ENCODE data around the gene LAMB4. TPM values are rescaled to one million over a fixed set of nuclear protein-coding genes. Genes with fewer than 3 reads are reported as not detected.

LAMB4 gene
- total and polyA plus RNA-seq, 2 of the 8 experiments (the other 6 are each of a cell fraction or from before 2014, with no cell fraction given) = not detected

DNA sequence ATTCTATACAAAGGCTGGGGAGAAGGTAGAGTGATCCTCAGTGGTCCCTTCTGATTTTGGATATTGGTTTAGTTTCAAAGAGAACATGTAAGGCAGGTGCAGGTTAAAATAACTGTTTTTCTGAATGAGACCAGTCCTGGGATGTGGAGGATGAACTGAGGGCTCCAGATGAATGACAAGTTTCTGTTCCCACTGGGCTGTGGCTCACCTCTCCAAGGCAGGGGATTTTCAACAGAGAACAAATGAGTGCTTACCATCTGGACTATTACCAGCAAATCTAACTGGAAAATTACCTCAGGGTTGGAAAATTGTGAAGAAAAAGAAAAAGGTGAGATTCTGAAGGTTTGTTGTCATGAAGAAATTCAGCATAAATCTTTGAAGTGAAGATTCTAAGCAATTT, 8.0 kb downstream of the LAMB4 start:
- H2BK12ac ChIP-seq (ENCODE audit: low read depth, low read length) = no peak overlapping the region
- POLR2A ChIA-PET (ENCODE audit: partially characterized antibody) = no interaction called here
- H3K4me3 ChIP-seq (ENCODE audit: extremely low read depth in 1 of 4, insufficient read depth in 2 of 4, low read depth in 3 of 4, low read length in 4 of 4) = no peak overlapping the region
- no peak overlapping the region for H2AFZ ChIP-seq (ENCODE audit: low read length)
- FAIRE-seq = no peak
- H2AK5ac ChIP-seq (ENCODE audit: low read depth, low read length) = no peak overlapping the region
- H3K27me3 ChIP-seq (replicated peaks in 1 of 4; ENCODE audit: control insufficient read depth in 3 of 4, extremely low read depth in 1 of 4, insufficient read depth in 3 of 4, low read length in 3 of 4) = no peaks in the 10 kb centered on the region
- no peak overlapping the region for H3K4me2 ChIP-seq (ENCODE audit: insufficient read depth in 1 of 2, low read depth in 2 of 2, low read length in 2 of 2)
- H3K79me2 ChIP-seq (ENCODE audit: control insufficient read depth in 1 of 2, insufficient read depth in 2 of 2, low read length in 2 of 2) = no peaks in the 10 kb centered on the region
- H4K20me1 ChIP-seq (replicated peaks in 1 of 2; ENCODE audit: control insufficient read depth in 1 of 2, insufficient read depth in 2 of 2, low read length in 2 of 2) = no peaks in the 10 kb centered on the region
- H3K23me2 ChIP-seq (ENCODE audit: low read depth, low read length) = no peaks in the 10 kb centered on the region
- no peak overlapping the region for H3K4ac ChIP-seq (replicated peaks; ENCODE audit: insufficient read length, low read depth, low read length)
- H3K9me3 ChIP-seq (ENCODE audit: insufficient read depth in 2 of 2, low read depth in 1 of 2, low read length in 1 of 2) = no peaks in the 10 kb centered on the region
- H3K14ac ChIP-seq (ENCODE audit: insufficient read length) = no peak overlapping the region
- no peak overlapping the region for H3K56ac ChIP-seq (replicated peaks; ENCODE audit: insufficient read length, low read depth, low read length)
- DNase-seq (ENCODE audit: low read depth in 1 of 2, low spot score in 2 of 2) = no peak
- no peaks in the 10 kb centered on the region for H3K4me1 ChIP-seq (replicated peaks in 1 of 4; ENCODE audit: control insufficient read depth in 3 of 4, insufficient read depth in 4 of 4, low read length in 3 of 4)
- CTCF ChIA-PET (ENCODE audit: partially characterized antibody) = interaction anchor here (0.9 to 1.6 kb wide), 3 partner anchors 8 to 331 kb away, joined by 3 to 7 read pairs (median 4); no protein-coding TSS in a partner anchor
- no peak overlapping the region for H3K23ac ChIP-seq (ENCODE audit: insufficient read length)
- no peak overlapping the region for H2BK5ac ChIP-seq (ENCODE audit: low read depth, low read length)
- H4K91ac ChIP-seq (replicated peaks; ENCODE audit: insufficient read length, low read length) = no peak overlapping the region
- no peak for TF ChIP-seq YY1 (IDR thresholded peaks at IDR 0.05; ENCODE audit: low read depth, low read length)
- TF ChIP-seq HDAC6 (IDR thresholded peaks at IDR 0.05; ENCODE audit: low read depth, low read length) = no peak
- TF ChIP-seq CHD1 (IDR thresholded peaks at IDR 0.05; ENCODE audit: low read depth, low read length) = no peak
- no peak for TF ChIP-seq EZH2 (IDR thresholded peaks at IDR 0.05; ENCODE audit: low read depth, low read length, severe bottlenecking)
- no peak for TF ChIP-seq RBBP5 (IDR thresholded peaks at IDR 0.05; ENCODE audit: borderline replicate concordance, low read depth, low read length)
- no peak for TF ChIP-seq GTF2F1 (IDR thresholded peaks at IDR 0.05; ENCODE audit: borderline replicate concordance, low read depth, low read length)
- no peak for TF ChIP-seq CEBPB (IDR thresholded peaks at IDR 0.05; ENCODE audit: low read depth, low read length)
- no peak for TF ChIP-seq SIRT6 (IDR thresholded peaks at IDR 0.05; ENCODE audit: low read length)
- TF ChIP-seq RXRA (IDR thresholded peaks at IDR 0.05; ENCODE audit: insufficient read depth, low read depth, low read length) = no peak
- TF ChIP-seq KDM5A (IDR thresholded peaks at IDR 0.05; ENCODE audit: low read length) = no peak
- no peak for TF ChIP-seq KDM4A (IDR thresholded peaks at IDR 0.05; ENCODE audit: low read depth, low read length, severe bottlenecking)
- no peak overlapping the region for H4K8ac ChIP-seq (ENCODE audit: extremely low read depth, insufficient read depth, low read length)
- no peak overlapping the region for H4K5ac ChIP-seq (ENCODE audit: insufficient read length, low read depth, low read length)
- H2BK120ac ChIP-seq (replicated peaks; ENCODE audit: low read depth, low read length) = no peak overlapping the region
- H2BK20ac ChIP-seq (ENCODE audit: low read length) = no peak overlapping the region
- no peak overlapping the region for H3K27ac ChIP-seq (ENCODE audit: low read depth, low read length)
- H3K18ac ChIP-seq (ENCODE audit: extremely low read depth, low read length) = no peak overlapping the region
- H3K9ac ChIP-seq (replicated peaks in 1 of 4; ENCODE audit: extremely low read depth in 1 of 4, low read depth in 3 of 4, low read length in 3 of 4) = no peak overlapping the region
- no peaks in the 10 kb centered on the region for H3K79me1 ChIP-seq (ENCODE audit: low read depth, low read length)
- no peak overlapping the region for H2BK15ac ChIP-seq (ENCODE audit: low read length)
- no peaks in the 10 kb centered on the region for H3K36me3 ChIP-seq (ENCODE audit: control insufficient read depth in 2 of 4, insufficient read depth in 4 of 4, low read length in 3 of 4)

Measured in H1 (cell line).